GM18909 (cell line): Measurements from ENCODE around the gene PPP1R3F.
"Not testable (repeated sequence)": the region's sequence is repeated elsewhere in the genome, so short reads cannot be mapped to it uniquely, and the experiment has no call there.

Experiments used
- ATAC-seq: cut with Tn5 transposase; IDR thresholded peaks from one replicate; pipeline ENCODE4 v1.9.1; 2021; ENCODE audit warnings: mild to moderate bottlenecking; ENCODE audit not compliant: unreplicated experiment, poor library complexity

Gene PPP1R3F

DNA sequence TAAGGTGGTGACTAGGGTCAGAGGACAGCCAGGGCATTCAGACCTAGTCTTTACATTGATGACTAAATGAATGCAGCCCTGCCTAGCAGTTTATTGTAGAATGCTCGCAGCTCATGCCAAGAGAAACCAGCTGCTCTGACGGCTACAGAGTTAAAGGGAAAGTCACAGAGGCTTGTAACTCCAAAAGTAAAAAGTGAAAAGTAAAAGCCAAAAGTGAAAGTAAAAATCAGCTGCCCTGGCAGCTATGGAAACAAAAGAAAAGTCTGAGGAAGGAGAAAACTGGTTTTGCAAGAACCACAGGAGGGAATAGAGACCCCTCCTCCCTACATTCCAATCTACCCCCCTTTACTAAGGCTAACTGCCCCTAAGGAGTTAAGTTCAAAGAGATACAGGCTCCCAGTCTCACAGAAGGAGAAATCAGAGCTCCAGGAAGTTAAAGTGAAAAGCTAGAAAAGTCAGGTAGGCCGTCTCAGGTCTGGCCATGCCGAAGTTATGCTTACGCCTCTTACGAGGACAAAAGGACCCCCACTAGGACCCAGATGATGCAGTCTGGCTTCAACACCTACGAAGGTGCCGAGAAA is 39.9 kb downstream of the PPP1R3F start:
- ATAC-seq, result no peak

- no peak for ATAC-seq
Observed at GRCh38 chrX:49310371-49310770, 40.8 kb downstream of the PPP1R3F start.

- no peak for ATAC-seq
Observed at GRCh38 chrX:49312176-49312575, 42.6 kb downstream of the PPP1R3F start.

DNA sequence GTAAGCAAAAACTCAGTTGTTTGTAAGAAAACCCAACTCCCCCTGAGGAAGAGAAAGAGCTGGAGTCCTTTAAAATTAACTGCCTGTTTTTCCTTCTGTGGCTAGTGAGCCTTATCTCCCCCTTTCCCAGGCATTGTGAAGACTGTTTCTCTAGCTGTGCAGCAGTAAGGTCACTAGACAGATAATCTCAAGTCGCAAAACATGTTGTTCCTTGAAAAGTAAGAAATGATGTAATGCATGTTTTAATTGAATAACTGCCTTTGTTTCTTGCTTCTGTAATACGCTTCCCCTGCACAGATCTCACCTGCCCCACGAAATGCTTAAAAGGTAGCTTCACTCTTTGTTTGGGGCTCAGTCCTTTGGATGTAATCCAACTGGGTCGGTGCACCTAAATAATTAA is 46.5 kb downstream of the PPP1R3F start:
- no peak for ATAC-seq

GRCh38 chrX:49321737-49322136 is 52.1 kb downstream of the PPP1R3F start, which contains the start of gene GAGE12J:
GAGE12J (plus strand) TSS chrX:49322037; CDS start chrX:49323194, 1,157 bp downstream.
- ATAC-seq, result not testable (repeated sequence)

DNA sequence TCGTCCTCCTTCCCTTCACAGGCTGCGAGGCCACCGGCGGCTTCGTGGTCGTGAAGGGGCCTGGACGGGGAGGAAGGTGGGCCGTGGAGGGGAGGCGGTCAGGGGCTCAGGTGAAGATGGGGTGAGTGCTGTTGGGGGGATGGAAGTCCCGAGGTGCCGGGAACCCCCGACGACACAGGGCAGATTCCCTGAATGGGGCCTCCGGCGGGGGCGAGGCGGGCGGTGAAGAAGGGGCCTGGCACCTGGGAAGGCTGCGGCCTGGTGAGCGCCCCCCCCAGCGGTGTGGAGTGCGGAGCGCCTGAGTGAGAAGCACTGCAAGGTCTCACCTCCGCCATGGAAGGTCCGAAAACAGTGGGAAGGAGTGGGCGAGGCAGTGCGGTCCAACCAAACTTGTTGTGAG is 52.7 kb downstream of the PPP1R3F start:
- ATAC-seq, result not testable (repeated sequence)

DNA sequence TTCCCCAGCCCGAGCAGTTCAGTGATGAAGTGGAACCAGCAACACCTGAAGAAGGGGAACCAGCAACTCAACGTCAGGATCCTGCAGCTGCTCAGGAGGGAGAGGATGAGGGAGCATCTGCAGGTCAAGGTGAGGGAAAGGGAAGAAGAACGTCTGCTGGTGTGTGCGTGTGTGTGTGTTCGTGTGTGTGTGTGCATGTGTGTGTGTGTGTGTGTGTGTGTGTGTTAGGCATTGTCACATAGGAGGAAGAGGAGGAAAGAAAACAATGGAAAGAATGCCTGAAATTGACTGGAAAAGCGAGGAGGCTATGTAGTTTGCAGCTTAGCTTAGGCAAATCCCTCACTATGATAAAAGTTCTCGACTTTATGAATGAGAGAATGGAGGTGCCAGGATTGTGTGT is 54.1 kb downstream of the PPP1R3F start:
- not testable (repeated sequence) for ATAC-seq

DNA sequence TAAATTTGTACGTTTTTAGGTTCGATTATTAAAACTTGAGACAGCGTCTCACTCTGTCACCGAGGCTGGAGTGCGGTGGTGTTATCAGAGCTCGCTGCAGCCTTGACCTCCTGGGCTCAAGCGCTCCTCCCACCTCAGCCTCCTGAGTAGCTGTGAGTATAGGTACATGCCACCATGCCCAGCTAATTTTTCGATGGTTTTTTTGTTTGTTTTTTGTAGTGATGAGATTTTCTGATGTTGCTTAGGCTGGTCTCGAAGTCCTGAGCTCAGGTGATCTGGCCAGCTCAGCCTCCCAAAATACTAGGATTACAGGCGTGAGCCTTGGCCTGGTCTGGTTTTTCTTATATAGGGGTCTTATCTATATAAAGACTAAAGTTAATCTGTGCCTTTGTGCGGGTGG is 60.8 kb downstream of the PPP1R3F start:
- not testable (repeated sequence) for ATAC-seq

DNA sequence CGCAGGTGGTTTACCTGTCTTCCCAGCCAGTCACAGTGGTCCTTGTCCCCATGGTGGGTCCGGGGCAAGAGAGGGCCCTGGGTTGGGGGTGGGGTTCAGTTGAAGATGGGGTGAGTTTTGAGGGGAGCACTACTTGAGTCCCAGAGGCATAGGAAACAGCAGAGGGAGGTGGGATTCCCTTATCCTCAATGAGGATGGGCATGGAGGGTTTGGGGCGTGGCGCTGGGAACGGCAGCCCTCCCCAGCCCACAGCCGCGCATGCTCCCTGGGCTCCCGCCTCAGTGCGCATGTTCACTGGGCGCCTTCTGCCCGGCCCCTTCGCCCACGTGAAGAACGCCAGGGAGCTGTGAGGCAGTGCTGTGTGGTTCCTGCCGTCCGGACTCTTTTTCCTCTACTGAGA is 61.7 kb downstream of the PPP1R3F start, which contains the start of gene GAGE13:
GAGE13 (plus strand) TSS at position 301 of the 400 bp plus-strand sequence. CDS start 1,156 bp downstream, outside the sequence.
- not testable (repeated sequence) for ATAC-seq

GRCh38 chrX:49331841-49332240 is 62.2 kb downstream of the PPP1R3F start:
- ATAC-seq, result not testable (repeated sequence)
